Small intestine (tissue), 7 donors: Measurements from ENCODE around the gene TMEM178A. TPM values are rescaled to one million over a fixed set of nuclear protein-coding genes. Genes with fewer than 3 reads are reported as not detected.

Experiments used
- DNase-seq, 2 donors: peaks; one replicate each; pipeline versions ENCODE4 v3.0.0 to v3.0.0-alpha.2; 2013
- FAIRE-seq: peaks from 2 replicates; lab custom pipeline; 2012; peaks lifted over from hg19 to GRCh38; lab: Jason Lieb, UNC
- H3K27ac ChIP-seq, 3 donors: one replicate each; pipeline ENCODE4 v1.5.1; 2013; ENCODE audit warnings: low read length in 2 of 3, mild to moderate bottlenecking in 2 of 3, control low read depth in 1 of 3, inconsistent platforms in 1 of 3, low read depth in 1 of 3, moderate library complexity in 1 of 3
- H3K27me3 ChIP-seq, 3 donors: one replicate each; pipeline ENCODE4 v1.6.1; 2013; ENCODE audit warnings: low read length in 3 of 3, inconsistent platforms in 1 of 3; ENCODE audit not compliant: control insufficient read depth in 3 of 3, insufficient read depth in 3 of 3
- H3K36me3 ChIP-seq, 3 donors: one replicate each; pipeline ENCODE4 v1.6.1; 2013; ENCODE audit warnings: low read length in 3 of 3, inconsistent platforms in 1 of 3, low read depth in 1 of 3, mild to moderate bottlenecking in 1 of 3, moderate library complexity in 1 of 3; ENCODE audit not compliant: control insufficient read depth in 3 of 3, insufficient read depth in 2 of 3
- H3K4me1 ChIP-seq, 3 donors: one replicate each; pipeline ENCODE4 v1.6.1; 2013; ENCODE audit warnings: low read length in 2 of 3, inconsistent platforms in 1 of 3, low read depth in 1 of 3, mild to moderate bottlenecking in 1 of 3, moderate library complexity in 1 of 3; ENCODE audit not compliant: control insufficient read depth in 3 of 3, insufficient read depth in 2 of 3
- H3K4me3 ChIP-seq, 3 donors: one replicate each; pipeline ENCODE4 v1.5.1; 2013; ENCODE audit warnings: low read length in 3 of 3, control low read depth in 1 of 3, inconsistent platforms in 1 of 3, low read depth in 1 of 3, mild to moderate bottlenecking in 1 of 3, moderate library complexity in 1 of 3
- H3K9me3 ChIP-seq, 2 donors: one replicate each; pipeline ENCODE4 v1.6.1; 2013; ENCODE audit warnings: low read depth in 1 of 2, low read length in 1 of 2; ENCODE audit not compliant: control insufficient read depth in 2 of 2, insufficient read depth in 1 of 2
- WGBS, 3 donors: extraction: QIAGEN DNeasy Blood & Tissue Kit; methylation state at CpG; one replicate each; pipeline ENCODE4 v1.1.7; 2013; 5-methylcytosine and 5-hydroxymethylcytosine counted together
- polyA plus RNA-seq, 4 donors: library from polyadenylated mRNA; stranded (reverse) in 3 of 4; unstranded in 1 of 4; fragments of 200-250 nt in 3 of 4; fragments of 120-200 nt in 1 of 4; gene quantifications; one replicate each; pipeline versions ENCODE4 v1.2.1 to v1.2.3, GENCODE V29; 2013
- donor health status: healthy with polysubstance abuse.
- donor health status: control.
- donor health status: control.
- donor health status: Bipolar disorder and iron deficiency.
- donor health status: healthy.

Gene TMEM178A
- polyA plus RNA-seq, 4 donors: 0.61 to 5.0 (median 3.0) TPM

DNA sequence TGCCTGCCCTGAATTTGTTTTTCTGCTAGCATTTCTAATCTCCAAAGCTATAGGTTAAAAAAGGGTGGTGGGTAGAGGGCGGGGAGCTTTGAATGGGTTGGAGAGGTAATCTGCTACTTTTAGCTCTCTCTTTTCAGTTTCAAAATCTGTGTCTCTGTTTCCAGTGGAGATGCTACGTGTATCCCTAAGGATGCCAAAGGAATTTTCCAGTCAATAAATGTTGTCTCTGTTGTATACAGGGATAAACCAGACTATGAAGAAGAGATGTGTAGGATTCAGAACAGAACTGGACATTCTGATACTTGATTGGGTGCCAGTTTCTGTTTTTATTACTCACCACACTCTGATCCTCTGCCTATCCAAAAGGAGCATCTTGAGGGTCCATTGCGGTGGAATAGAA lies 50.1 kb downstream of the TMEM178A start:
- Histone ChIP-seq H3K4me3 (no peak overlapping the region), H3K4me1 (no peaks in the 10 kb centered on the region), H3K36me3 (no peaks in the 10 kb centered on the region), H3K9me3 (no peaks in the 10 kb centered on the region), H3K27me3 (peaks cover 0 to 2% (median 0%) of the 10 kb centered on the region in 3 donors), H3K27ac (no peak overlapping the region)
- DNase-seq (no peak), FAIRE-seq (no peak)
- WGBS, 3 donors: 87 to 90% (median 89%) methylated on average over 3 of the region's 3 CpGs

DNA sequence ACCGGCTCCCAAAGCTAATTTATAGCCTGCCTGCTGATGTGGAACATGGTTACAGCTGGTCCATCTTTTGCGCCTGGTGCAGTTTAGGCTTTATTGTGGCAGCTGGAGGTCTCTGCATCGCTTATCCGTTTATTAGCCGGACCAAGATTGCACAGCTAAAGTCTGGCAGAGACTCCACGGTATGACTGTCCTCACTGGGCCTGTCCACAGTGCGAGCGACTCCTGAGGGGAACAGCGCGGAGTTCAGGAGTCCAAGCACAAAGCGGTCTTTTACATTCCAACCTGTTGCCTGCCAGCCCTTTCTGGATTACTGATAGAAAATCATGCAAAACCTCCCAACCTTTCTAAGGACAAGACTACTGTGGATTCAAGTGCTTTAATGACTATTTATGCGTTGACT lies 51.4 kb downstream of the TMEM178A start:
- H3K4me1 ChIP-seq: no peaks in the 10 kb centered on the region
- H3K4me3 ChIP-seq: no peak overlapping the region
- no peak overlapping the region for H3K27ac ChIP-seq
- FAIRE-seq (no peak), DNase-seq (no peak)
- H3K36me3 ChIP-seq: no peaks in the 10 kb centered on the region
- H3K27me3 ChIP-seq: peaks cover 0 to 2% (median 0%) of the 10 kb centered on the region in 3 donors
- WGBS, 3 donors: 88 to 95% (median 93%) methylated on average over 12 of the region's 12 CpGs
- H3K9me3 ChIP-seq: no peaks in the 10 kb centered on the region

GRCh38 chr2:39718483-39718882 lies 52.8 kb downstream of the TMEM178A start:
- H3K4me1 ChIP-seq: no peaks in the 10 kb centered on the region
- peaks cover 0 to 2% (median 0%) of the 10 kb centered on the region in 3 donors for H3K27me3 ChIP-seq
- H3K27ac ChIP-seq: no peak overlapping the region
- FAIRE-seq (no peak), DNase-seq (no peak)
- H3K9me3 ChIP-seq: no peaks in the 10 kb centered on the region
- H3K4me3 ChIP-seq: no peak overlapping the region
- WGBS, 3 donors: 36 to 64% (median 55%) methylated on average over 9 of the region's 9 CpGs
- H3K36me3 ChIP-seq: no peaks in the 10 kb centered on the region

- H3K9me3 ChIP-seq: no peaks in the 10 kb centered on the region
- no peaks in the 10 kb centered on the region for H3K4me1 ChIP-seq
- FAIRE-seq: no peak
- H3K27ac ChIP-seq: no peak overlapping the region
- DNase-seq: no peak
- H3K4me3 ChIP-seq: no peak overlapping the region
- H3K27me3 ChIP-seq: peaks cover 0 to 2% (median 0%) of the 10 kb centered on the region in 3 donors
- WGBS, 3 donors: 87 to 91% (median 90%) methylated on average over 8 of the region's 8 CpGs
- H3K36me3 ChIP-seq: no peaks in the 10 kb centered on the region
Observed at GRCh38 chr2:39719317-39719716, 53.6 kb downstream of the TMEM178A start.

DNA sequence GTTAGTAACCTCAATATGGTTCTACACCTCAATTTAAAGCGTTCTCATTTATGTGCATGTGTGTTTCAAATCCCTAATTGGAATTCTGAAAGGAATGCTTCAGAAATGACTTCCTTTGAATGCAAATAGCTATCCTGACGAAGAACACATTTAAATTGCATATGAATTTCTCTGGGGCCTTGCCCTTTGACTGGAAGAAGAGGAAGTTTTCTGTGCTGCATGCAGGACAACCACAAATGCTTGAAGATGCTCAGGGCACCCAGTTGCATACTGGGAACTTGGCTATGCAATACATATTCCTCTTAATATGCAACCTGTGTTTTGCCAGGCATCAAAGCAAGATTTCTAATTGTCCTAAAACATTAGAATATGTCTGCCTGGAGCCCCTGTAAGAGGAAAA lies 55.3 kb downstream of the TMEM178A start:
- H3K9me3 ChIP-seq: no peaks in the 10 kb centered on the region
- no peak overlapping the region for H3K4me3 ChIP-seq
- FAIRE-seq (no peak), DNase-seq (no peak)
- H3K36me3 ChIP-seq: no peaks in the 10 kb centered on the region
- H3K27me3 ChIP-seq: peaks cover 0 to 2% (median 0%) of the 10 kb centered on the region in 3 donors
- 85 to 90% (median 86%) methylated on average over 2 of the region's 2 CpGs for WGBS, 3 donors
- no peak overlapping the region for H3K27ac ChIP-seq
- no peaks in the 10 kb centered on the region for H3K4me1 ChIP-seq

DNA sequence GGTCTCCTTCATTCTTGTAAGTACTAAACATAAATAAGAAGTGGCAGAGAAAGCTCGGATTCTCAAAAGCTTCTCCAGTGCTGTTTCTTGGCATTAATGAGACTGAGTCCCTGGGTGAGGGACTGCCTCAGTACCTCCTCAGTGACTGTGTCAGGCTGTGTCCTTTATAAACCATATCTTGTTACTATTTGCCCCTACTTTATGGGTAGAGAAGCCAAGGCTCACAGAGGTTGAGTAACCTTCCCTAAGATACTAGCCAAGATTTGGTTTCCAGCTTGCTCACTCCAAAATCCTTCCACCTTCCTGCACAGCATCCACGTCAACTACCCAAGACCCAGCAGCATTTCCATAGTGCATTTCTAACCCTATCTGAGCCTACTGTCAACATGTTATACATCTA lies 57.8 kb downstream of the TMEM178A start:
- Histone ChIP-seq H3K4me3 (no peak overlapping the region), H3K36me3 (no peaks in the 10 kb centered on the region), H3K27ac (no peak overlapping the region), H3K27me3 (peaks cover 0 to 2% (median 0%) of the 10 kb centered on the region in 3 donors), H3K9me3 (no peaks in the 10 kb centered on the region), H3K4me1 (no peaks in the 10 kb centered on the region)
- 73 to 95% (median 91%) methylated on average over 2 of the region's 2 CpGs for WGBS, 3 donors
- no peak for FAIRE-seq
- no peak for DNase-seq

DNA sequence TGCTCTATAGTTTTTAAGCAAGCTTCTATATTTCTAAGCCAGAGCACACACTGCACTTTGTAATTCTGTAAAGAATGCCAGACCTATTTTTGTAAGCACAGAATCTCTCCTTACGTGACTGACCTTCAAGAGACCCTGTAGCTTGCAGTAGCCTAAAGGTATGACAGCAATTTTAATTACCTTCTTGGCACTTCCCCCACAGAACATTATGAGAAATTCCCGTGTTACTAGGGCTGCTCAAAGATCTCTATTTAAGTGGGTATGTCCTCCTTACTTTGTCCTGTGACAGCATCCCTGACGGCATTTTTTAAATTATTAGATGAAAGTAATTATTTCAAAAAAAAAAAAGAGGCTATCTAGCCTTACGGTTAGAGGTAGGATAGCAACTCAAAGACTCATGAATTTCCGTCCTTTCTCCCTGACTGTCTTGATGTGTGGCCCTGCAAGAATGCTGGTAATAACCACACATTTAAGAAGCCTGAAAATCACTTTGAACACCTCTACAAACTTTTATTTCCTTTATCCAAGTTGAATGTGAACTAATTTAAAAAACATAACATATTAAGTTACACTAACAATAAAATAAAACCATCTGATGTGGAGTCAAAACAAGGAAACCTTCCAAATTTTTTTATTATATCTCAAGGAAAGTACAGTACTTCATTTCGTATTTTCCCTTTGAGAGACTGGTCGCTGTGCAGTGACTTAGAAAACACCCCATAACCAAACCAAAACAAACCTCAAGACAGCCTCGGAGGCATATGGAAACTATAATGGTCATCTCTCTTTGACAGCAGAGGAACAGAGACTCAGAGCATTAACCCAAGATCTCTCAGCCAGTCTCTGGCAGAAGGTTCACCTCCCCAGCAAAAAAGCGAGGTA lies 58.5 kb downstream of the TMEM178A start:
- no peak for DNase-seq
- Histone ChIP-seq H3K9me3 (no peaks in the 10 kb centered on the region), H3K27ac (no peak overlapping the region), H3K4me3 (no peak overlapping the region), H3K27me3 (peaks cover 0 to 2% (median 0%) of the 10 kb centered on the region in 3 donors), H3K36me3 (no peaks in the 10 kb centered on the region), H3K4me1 (no peaks in the 10 kb centered on the region)
- FAIRE-seq: no peak
- 76 to 81% (median 76%) methylated on average over 9 of the region's 9 CpGs for WGBS, 3 donors

DNA sequence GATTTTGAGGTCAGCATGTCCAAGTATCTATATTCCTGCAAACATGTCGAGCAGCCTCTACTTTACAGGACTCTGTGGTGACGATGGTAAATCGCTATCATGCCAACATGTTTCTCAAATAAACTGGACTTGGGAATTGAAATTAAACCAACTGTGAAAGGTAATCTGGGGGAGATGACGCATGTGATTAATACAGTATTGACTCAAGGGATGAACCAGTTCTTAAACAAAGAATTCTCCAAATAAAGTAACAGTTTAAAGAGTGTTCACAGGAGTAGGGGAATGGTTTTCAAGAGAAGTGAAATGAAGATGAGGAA lies 59.1 kb downstream of the TMEM178A start:
- Histone ChIP-seq H3K27ac (no peak overlapping the region), H3K36me3 (no peaks in the 10 kb centered on the region), H3K9me3 (no peaks in the 10 kb centered on the region), H3K4me3 (no peak overlapping the region), H3K27me3 (no peaks in the 10 kb centered on the region), H3K4me1 (no peaks in the 10 kb centered on the region)
- no peak for FAIRE-seq
- no peak for DNase-seq
- WGBS, 3 donors: 87 to 91% (median 87%) methylated on average over 4 of the region's 4 CpGs
